GM19099 (cell line): Measurements from ENCODE around the gene KISS1R.

Experiments used
- POLR2A ChIP-seq: IDR thresholded peaks from 3 replicates; pipeline ENCODE4 v1.6.1; 2011; ENCODE audit warnings: low read depth; ENCODE audit not compliant: insufficient read length; ENCODE audit errors: extremely low read depth

The KISS1R gene

GRCh38 chr19:892243-892893 is 24.8 kb upstream of the KISS1R start:
- no peak for TF ChIP-seq POLR2A

DNA sequence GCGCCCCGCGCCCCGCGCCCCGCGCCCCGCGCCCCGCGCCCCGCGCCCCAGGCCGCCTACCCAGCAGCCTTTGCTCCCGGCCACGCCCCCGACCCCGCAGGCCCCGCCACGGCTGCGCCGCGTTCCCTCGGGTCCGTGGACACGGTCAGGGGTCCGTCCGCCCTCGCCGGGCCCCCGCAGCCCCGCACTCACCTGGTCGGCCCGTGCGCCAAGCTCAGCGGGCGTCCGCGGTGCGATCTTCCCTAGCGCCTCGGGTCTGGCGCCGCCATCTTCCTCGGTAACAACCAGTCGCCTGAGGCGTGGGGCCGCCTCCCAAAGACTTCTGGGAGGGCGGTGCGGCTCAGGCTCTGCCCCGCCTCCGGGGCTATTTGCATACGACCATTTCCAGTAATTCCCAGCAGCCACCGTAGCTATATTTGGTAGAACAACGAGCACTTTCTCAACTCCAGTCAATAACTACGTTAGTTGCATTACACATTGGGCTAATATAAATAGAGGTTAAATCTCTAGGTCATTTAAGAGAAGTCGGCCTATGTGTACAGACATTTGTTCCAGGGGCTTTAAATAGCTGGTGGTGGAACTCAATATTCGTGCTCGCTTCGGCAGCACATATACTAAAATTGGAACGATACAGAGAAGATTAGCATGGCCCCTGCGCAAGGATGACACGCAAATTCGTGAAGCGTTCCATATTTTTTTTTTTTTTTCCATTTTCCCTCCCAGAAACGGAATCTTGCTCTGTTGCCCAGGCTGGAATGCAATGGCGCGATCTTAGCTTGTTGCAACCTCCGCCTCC is 24.0 kb upstream of the KISS1R start, which contains the start of the genes MED16 and RNU6-9:
MED16 (minus strand) TSS at position 294 of the 796 bp plus-strand sequence. CDS start 2,056 bp downstream, outside the sequence.
RNU6-9 (plus strand) TSS at position 591 of the 796 bp plus-strand sequence.
- peak; percentile 72 for TF ChIP-seq POLR2A

DNA sequence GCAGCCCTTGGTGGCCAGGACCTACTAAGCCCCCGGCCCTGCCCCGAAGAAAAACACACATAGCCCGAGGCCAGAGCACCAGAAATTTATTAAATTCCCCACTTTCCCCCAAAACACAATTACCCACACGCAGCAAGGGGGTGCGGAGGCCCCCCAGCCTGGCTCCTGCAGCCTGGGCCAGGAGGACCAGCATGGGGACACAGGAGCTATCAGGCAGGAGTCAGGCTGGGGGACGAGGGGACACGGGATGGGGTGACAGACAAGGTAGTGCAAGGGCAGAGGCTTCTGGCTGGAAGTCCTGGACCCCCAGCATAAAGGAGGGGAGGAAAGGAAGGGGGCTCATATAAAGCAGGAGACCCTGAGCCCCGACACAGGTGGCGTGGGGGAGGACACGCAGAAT is 20.7 kb upstream of the KISS1R start:
- no peak for TF ChIP-seq POLR2A

DNA sequence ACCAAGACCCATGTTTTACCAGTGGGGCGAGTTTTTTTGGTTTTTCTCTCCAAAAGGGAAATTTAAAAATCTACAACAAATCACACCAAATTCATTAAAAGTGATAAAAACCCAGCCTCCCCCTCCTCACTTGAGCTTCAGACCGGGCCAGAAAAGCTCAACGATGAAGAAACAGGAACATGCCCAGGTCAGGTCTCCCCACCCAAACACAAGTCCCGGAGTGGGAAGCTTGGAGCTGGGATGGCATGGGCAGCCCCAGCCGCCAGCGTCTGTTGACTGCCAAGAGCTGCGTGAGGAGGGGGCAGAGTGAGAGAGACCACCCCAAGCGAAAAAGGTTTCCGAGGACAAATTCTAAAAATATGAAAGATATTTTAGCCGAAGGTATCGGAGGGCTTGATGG is 20.1 kb upstream of the KISS1R start:
- no peak for TF ChIP-seq POLR2A

- no peak for TF ChIP-seq POLR2A
Measured at GRCh38 chr19:897442-898039, 19.6 kb upstream of the KISS1R start.

DNA sequence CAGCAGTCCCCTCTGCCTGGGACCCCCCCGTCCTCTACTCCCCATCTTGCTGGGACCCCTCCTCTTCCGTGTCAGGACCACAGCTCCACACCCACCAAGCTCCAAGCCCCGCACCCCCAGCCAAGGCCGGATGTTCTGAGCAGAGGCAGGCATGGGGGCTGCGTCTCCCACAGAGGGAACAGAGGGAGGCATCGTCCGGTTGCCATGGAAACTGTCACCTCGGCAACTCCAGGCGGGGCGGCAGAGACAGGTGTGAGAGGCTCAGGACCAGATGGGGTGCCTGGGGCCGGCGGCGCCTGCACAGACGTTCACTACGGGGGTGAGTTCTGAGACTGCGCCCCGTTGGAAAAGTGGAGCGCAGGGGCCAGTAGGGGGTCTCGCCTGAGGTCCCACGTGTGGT is 18.5 kb upstream of the KISS1R start:
- TF ChIP-seq POLR2A: no peak

DNA sequence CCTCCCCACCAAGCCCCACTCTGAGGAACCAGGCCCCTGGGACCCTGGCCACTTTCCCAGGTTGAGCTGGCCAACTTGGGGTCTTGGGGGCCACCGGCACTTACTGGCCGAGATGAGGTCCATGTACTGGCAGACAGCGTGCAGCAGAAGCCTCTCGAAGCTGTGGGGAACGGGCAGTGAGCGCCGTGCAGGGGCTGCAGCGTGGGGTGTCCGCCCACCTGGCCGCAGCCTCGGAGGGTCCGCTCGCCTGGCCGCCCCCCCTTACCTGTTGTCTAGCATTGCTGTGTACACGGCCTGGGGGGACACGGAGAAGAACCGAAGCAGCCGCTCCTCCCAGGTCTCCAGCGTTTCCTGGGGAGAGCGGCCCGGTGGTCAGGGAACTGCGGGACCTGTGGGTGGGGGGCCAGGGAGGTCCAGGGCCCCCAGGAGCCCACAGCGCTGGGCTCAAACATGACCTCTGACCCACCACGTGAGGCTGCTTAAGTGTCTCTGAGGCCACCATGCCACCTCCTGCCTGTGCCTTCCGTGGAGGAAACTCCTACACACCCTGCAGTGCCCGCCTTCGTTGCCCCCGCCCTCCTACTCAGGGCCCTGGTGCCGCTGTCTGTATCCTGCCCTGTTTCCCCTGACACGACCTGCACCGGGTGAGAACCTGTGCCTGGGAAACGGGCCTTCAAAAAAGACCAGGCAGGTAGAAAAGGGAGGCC is 17.6 kb upstream of the KISS1R start:
- TF ChIP-seq POLR2A: no peak

- TF ChIP-seq POLR2A: no peak
Measured at GRCh38 chr19:900043-900301, 17.2 kb upstream of the KISS1R start.

- TF ChIP-seq POLR2A: no peak
Measured at GRCh38 chr19:900302-901111, 16.6 kb upstream of the KISS1R start.

DNA sequence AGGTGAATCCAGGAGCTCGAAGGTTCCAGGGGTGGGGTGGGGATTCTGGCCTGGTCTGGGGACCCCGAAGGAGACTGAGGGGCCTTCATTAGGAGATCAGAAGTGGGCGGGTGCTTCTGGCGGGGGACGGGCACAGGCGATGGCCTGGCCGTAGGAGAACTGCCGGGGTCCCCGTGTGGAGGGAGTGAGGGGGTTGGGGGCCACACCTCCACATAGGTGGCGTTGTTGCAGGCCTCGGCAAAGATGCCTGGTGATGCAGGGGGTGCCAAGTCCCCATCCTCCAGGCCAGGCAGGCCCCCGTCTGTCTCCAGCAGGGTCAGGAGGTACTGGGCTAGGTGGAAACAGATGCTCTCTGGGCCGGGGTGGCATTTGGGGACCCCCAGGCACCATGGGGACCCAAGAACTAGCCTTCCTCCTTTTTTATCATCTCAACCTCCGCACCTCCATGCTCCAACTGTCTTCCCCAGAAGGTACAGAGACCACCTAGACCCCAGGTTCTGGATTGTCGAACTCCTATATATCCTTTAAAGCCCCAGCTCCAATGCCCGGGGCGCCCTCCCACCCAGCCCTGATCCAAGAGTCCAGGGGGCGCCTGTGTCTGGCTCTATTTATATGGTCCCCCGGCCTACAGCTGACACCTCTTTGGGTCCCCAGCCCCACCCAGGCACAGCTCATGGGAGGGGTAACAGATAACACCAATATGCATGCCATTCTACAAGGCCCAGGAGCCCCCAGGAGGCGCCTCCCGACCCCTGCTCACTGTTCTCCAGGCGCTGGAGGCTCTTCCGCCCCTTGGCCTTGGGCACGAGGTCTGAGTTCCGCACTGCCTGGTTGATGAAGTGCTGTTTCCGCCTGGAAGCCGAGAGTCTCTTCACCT is 15.7 kb upstream of the KISS1R start:
- TF ChIP-seq POLR2A: no peak

GRCh38 chr19:902093-902370 is 15.1 kb upstream of the KISS1R start:
- no peak for TF ChIP-seq POLR2A

GRCh38 chr19:902446-903226 is 14.5 kb upstream of the KISS1R start:
- TF ChIP-seq POLR2A: no peak

DNA sequence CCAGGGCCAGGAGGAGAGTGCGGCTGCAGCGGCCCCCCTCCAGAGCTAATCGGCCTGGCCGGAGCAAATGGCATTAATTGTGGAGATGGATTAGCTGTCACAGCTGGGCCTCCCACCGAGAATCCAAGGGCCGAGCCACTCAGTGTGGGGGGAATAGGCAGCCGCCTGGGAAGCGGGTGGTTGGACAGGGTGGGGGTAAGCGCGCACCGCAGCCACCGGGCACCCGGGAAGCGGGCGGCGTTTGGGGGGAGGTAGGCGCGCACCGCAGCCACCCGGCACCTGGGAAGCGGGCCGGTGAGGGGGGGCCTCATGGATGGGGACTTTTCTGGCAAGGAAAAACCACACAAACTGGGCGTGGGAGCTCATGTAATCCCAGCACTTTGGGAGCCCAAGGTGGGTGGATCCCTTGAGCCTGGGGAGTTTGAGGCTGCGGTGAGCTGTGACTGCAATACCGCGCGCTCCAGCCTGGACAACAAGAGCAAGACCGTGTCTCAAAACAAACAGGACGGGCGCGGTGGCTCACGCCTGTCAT is 13.8 kb upstream of the KISS1R start:
- no peak for TF ChIP-seq POLR2A
